Gastrocnemius medialis (tissue), 4 donors: ENCODE measurements around the gene LMBR1. TPM values are rescaled to one million over a fixed set of nuclear protein-coding genes. Genes with fewer than 3 reads are reported as not detected.
A peak's percentile ranks its signal among the peaks of the same experiment; 100 is the strongest.

Experiments used
- ATAC-seq, 2 donors: fragments of 150-250 bp; one replicate each; pipeline ENCODE4 v1.9.1; 2016
- DNase-seq, 2 donors: peaks; one replicate each; pipeline ENCODE4 v3.0.0-alpha.2; 2019
- H3K27ac ChIP-seq, 4 donors: fragments of 200-600 bp; sonication (generic); 1 replicate in 1 of 4; 2 replicates in 3 of 4; pipeline ENCODE4 v1.5.1; 2016 to 2018; ENCODE audit warnings: mild to moderate bottlenecking in 2 of 4, moderate library complexity in 1 of 4
- H3K27me3 ChIP-seq, 3 donors: fragments of 200-600 bp; sonication (generic) in 2 of 3; 1 replicate in 1 of 3; 2 replicates in 2 of 3; pipeline versions ENCODE4 v1.5.1 to v1.6.0; 2016 to 2019; ENCODE audit warnings: mild to moderate bottlenecking in 1 of 3, moderate library complexity in 1 of 3
- H3K36me3 ChIP-seq, 2 donors: fragments of 200-600 bp; sonication (generic) in 1 of 2; one replicate each; pipeline ENCODE4 v1.5.1; 2017 to 2018
- H3K4me1 ChIP-seq, 2 donors: fragments of 200-600 bp; sonication (generic) in 1 of 2; one replicate each; pipeline ENCODE4 v1.5.1; 2016 to 2017; ENCODE audit warnings: mild to moderate bottlenecking in 2 of 2
- H3K4me3 ChIP-seq, 4 donors: fragments of 200-600 bp; sonication (generic) in 3 of 4; 1 replicate in 1 of 4; 2 replicates in 3 of 4; pipeline ENCODE4 v1.5.1; 2016 to 2019; ENCODE audit warnings: mild to moderate bottlenecking in 2 of 4
- H3K9me3 ChIP-seq, 3 donors: fragments of 200-600 bp; sonication (generic) in 2 of 3; 1 replicate in 1 of 3; 2 replicates in 2 of 3; pipeline ENCODE4 v1.5.1; 2016 to 2019
- POLR2A ChIP-seq, 2 donors: fragments of 450-650 bp; IDR thresholded peaks; one replicate each; pipeline ENCODE4 v1.6.1; 2017; ENCODE audit warnings: antibody characterized with exemption in 2 of 2, mild to moderate bottlenecking in 2 of 2, moderate library complexity in 2 of 2
- in situ Hi-C, 4 donors: fragments of 200-750 bp; cut with MboI; loops; one replicate each; pipeline versions ENCODE4 v1.15.0 to v1.8.0; 2017; ENCODE audit warnings: low sequenced_read_pairs in 4 of 4
- intact Hi-C: fragments of 100-400 bp; cut with DNase I; formaldehyde crosslinking; loops from one replicate; pipeline ENCODE4 v1.15.1; 2023; ENCODE audit warnings: low total_unique reads
- total RNA-seq, 4 donors: library from RNA; depleted of rRNA; stranded (reverse); fragments of >200 nt; gene quantifications; one replicate each; pipeline versions ENCODE4 v1.1.0 to v1.2.3, GENCODE V29; 2016
- TF ChIP-seq, protein P1 (sequence below), 5 experiments: fragments of 450-650 bp in 3 of 5; fragments of 200-600 bp in 2 of 5; sonication (generic) in 2 of 5; IDR thresholded peaks in 4 of 5; conservative IDR thresholded peaks in 1 of 5; 1 replicate in 4 of 5; 2 replicates in 1 of 5; pipeline ENCODE4 v1.5.1; 2016 to 2019; ENCODE audit warnings: antibody characterized with exemption in 5 of 5, mild to moderate bottlenecking in 3 of 5, moderate library complexity in 3 of 5

LMBR1 gene
- total RNA-seq, 4 donors from 2014 or later = 27.9 to 87.0 (median 35.3) TPM

DNA sequence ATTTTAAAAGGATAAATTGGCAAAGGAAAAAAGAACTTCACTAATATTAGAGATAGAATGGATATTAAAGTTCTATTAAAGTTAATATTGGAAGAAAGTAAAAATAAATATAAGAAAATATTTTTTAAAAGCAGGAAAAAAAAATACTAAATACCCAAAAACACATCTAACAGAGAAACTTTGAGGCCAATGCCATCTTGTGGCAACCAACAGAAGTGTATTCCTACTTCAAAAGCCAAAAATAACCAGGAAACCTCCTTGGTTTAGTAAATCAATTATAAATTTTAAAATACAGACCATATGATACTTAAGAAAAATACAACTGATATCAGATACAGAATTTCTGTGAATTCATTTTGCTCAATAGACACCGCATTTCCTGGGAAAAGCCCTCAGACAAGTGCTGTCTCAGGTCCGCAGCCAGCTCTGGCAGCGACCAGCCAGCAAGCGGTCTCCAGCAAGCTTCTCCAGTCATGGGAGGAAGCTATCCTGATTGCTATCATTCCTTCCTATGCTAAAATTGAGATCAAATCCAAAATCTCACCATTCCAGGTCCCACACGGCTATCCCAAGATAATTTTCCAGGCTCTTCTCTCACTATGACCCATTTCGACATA, 65.3 kb downstream of the LMBR1 start:
- intact Hi-C loops = no loop called here

DNA sequence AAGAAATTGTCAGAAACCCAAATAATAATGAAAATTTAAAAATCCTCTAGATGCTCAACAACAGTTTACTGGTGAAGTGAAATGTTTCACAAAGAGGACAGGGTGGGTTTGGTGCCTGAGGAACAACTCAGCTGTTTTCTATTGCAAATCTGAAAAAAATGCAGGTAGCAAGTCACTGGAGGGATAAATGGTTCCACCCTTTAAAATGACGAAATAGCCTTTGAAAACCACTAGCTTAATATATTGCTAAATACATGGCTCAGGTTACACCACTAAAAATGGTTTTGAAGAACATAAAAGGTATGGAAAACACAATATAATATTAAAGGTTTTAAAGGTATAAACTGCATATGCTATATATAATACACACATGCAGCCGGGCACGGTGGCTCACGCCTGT, 69.5 kb downstream of the LMBR1 start:
- Histone ChIP-seq H3K9me3 (no peaks in the 10 kb centered on the region), H3K4me3 (no peak overlapping the region), H3K27me3 (no peaks in the 10 kb centered on the region), H3K27ac (no peak overlapping the region), H3K4me1 (no peaks in the 10 kb centered on the region), H3K36me3 (peaks cover 0 to 4% of the 10 kb centered on the region in 2 donors)
- in situ Hi-C loops = no loop called here
- TF ChIP-seq, protein P1, sequence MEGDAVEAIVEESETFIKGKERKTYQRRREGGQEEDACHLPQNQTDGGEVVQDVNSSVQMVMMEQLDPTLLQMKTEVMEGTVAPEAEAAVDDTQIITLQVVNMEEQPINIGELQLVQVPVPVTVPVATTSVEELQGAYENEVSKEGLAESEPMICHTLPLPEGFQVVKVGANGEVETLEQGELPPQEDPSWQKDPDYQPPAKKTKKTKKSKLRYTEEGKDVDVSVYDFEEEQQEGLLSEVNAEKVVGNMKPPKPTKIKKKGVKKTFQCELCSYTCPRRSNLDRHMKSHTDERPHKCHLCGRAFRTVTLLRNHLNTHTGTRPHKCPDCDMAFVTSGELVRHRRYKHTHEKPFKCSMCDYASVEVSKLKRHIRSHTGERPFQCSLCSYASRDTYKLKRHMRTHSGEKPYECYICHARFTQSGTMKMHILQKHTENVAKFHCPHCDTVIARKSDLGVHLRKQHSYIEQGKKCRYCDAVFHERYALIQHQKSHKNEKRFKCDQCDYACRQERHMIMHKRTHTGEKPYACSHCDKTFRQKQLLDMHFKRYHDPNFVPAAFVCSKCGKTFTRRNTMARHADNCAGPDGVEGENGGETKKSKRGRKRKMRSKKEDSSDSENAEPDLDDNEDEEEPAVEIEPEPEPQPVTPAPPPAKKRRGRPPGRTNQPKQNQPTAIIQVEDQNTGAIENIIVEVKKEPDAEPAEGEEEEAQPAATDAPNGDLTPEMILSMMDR (IDR thresholded peaks at IDR 0.05 in 4 of 5, conservative IDR thresholded peaks at IDR 0.05 in 1 of 5) = no peak
- no peak for TF ChIP-seq POLR2A (IDR thresholded peaks at IDR 0.05)
- no peak for ATAC-seq
- intact Hi-C loops = no loop called here
- DNase-seq = no peak

More for the DNA sequence above, 65.3 kb downstream of the LMBR1 start:
- TF ChIP-seq POLR2A (IDR thresholded peaks at IDR 0.05) = no peak
- TF ChIP-seq, protein P1 (IDR thresholded peaks at IDR 0.05 in 4 of 5, conservative IDR thresholded peaks at IDR 0.05 in 1 of 5) = peak in 3 of 5 experiments; percentile 12 to 47 (median 46)
- Histone ChIP-seq H3K36me3 (peaks cover 0 to 5% of the 10 kb centered on the region in 2 donors), H3K4me3 (no peak overlapping the region), H3K27me3 (no peaks in the 10 kb centered on the region), H3K9me3 (no peaks in the 10 kb centered on the region), H3K27ac (no peak overlapping the region), H3K4me1 (no peaks in the 10 kb centered on the region)
- DNase-seq = no peak
- in situ Hi-C loops = no loop called here
- no peak for ATAC-seq

DNA sequence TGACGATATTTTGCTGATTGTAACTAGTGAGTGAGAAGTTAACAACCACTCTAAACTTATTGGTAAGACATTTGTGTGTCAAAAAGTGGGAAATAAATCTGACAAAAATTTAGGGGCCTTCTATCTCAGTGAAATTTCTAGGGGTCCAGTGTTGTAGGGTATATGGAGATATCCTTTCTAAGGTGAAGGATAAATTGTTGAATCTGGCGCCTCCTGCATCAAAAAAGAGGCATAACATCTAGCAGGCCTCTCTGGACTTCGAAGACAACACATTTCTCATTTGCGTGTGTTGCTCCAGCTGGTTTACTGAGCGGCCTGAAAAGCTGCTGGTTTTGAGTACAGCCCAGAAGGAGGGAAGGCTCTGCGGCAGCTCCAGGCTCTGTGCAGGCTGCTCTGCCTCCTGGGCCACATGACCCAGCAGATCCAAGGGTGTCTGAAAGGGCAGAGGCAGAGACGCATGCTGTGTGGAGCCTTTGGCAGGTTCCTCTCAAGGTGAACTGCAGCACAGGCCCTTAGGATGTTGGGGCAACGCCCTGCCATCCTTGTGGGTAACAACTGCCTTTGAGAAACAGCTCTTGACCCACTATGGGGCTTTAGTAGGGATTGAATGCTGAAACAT, 72.4 kb downstream of the LMBR1 start:
- no peaks in the 10 kb centered on the region for H3K4me1 ChIP-seq
- no peak for DNase-seq
- no peaks in the 10 kb centered on the region for H3K9me3 ChIP-seq
- in situ Hi-C loops (no loop called here), intact Hi-C loops (no loop called here)
- no peak overlapping the region for H3K27ac ChIP-seq
- peaks cover 0 to 4% of the 10 kb centered on the region in 2 donors for H3K36me3 ChIP-seq
- no peak for TF ChIP-seq POLR2A (IDR thresholded peaks at IDR 0.05)
- TF ChIP-seq, protein P1 (IDR thresholded peaks at IDR 0.05 in 4 of 5, conservative IDR thresholded peaks at IDR 0.05 in 1 of 5) = no peak
- ATAC-seq = no peak
- H3K27me3 ChIP-seq = no peaks in the 10 kb centered on the region
- no peak overlapping the region for H3K4me3 ChIP-seq

DNA sequence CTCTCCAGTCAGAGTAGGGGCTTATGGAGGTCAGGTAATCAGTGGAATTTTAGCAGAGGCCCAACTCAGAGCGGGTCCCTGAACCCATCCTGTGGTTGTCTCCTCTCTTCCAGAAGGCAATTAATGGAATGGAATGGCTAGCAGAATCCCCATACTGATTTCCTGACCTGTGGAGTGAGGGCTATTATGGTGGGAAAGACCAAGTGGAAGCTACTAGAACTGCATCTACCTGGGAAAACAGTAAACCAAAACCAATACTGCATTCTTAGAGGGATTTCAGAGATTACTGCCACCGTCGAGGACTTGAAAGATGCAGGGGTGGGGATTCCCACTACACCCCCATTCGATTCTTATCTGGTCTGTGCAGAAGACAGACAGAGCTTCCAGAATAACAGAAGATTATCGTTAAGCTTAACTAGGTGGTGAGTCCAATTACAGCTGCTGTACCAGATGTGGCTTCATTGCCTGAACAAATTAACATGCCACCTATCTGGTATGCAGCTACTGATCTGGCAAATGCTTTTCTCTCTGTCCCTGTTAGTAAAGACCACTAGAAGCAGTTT, 73.2 kb downstream of the LMBR1 start:
- no peaks in the 10 kb centered on the region for H3K4me1 ChIP-seq
- no peak overlapping the region for H3K4me3 ChIP-seq
- TF ChIP-seq POLR2A (IDR thresholded peaks at IDR 0.05) = no peak
- TF ChIP-seq, protein P1 (IDR thresholded peaks at IDR 0.05 in 4 of 5, conservative IDR thresholded peaks at IDR 0.05 in 1 of 5) = no peak
- intact Hi-C loops (loop anchor here (5.0 kb wide), 1 partner anchor 1023 kb away; no protein-coding TSS in a partner anchor), in situ Hi-C loops (no loop called here)
- DNase-seq (no peak), ATAC-seq (no peak)
- no peak overlapping the region for H3K27ac ChIP-seq
- no peaks in the 10 kb centered on the region for H3K27me3 ChIP-seq
- no peaks in the 10 kb centered on the region for H3K9me3 ChIP-seq
- peaks cover 0 to 4% of the 10 kb centered on the region in 2 donors for H3K36me3 ChIP-seq
